Measurements from ENCODE around the gene NUDT8. TPM values are rescaled to one million over a fixed set of nuclear protein-coding genes. Genes with fewer than 3 reads are reported as not detected.

NUDT8 gene
- total RNA-seq, 1 donor from 2014 or later, result 5.8 TPM

- no peaks in the 10 kb centered on the region for H3K36me3 Mint-ChIP-seq (ENCODE audit: unreplicated experiment)
- H3K4me1 Mint-ChIP-seq (ENCODE audit: low read depth, unreplicated experiment), result peaks cover under 1% of the 10 kb centered on the region
- H3K27me3 Mint-ChIP-seq (ENCODE audit: unreplicated experiment), result peaks cover 6% of the 10 kb centered on the region
- H3K9me3 Mint-ChIP-seq (ENCODE audit: unreplicated experiment), result no peaks in the 10 kb centered on the region
- TF ChIP-seq, protein P1, sequence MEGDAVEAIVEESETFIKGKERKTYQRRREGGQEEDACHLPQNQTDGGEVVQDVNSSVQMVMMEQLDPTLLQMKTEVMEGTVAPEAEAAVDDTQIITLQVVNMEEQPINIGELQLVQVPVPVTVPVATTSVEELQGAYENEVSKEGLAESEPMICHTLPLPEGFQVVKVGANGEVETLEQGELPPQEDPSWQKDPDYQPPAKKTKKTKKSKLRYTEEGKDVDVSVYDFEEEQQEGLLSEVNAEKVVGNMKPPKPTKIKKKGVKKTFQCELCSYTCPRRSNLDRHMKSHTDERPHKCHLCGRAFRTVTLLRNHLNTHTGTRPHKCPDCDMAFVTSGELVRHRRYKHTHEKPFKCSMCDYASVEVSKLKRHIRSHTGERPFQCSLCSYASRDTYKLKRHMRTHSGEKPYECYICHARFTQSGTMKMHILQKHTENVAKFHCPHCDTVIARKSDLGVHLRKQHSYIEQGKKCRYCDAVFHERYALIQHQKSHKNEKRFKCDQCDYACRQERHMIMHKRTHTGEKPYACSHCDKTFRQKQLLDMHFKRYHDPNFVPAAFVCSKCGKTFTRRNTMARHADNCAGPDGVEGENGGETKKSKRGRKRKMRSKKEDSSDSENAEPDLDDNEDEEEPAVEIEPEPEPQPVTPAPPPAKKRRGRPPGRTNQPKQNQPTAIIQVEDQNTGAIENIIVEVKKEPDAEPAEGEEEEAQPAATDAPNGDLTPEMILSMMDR (IDR thresholded peaks at IDR 0.05; ENCODE audit: partially characterized antibody, unreplicated experiment), result no peak
- no peak overlapping the region for H3K4me3 Mint-ChIP-seq (ENCODE audit: unreplicated experiment)
- H3K27ac Mint-ChIP-seq (ENCODE audit: unreplicated experiment), result no peak overlapping the region
- DNase-seq, result no peak
These were observed 22.4 kb upstream of the NUDT8 start for GRCh38 chr11:67651976-67652781.

GRCh38 chr11:67649634-67650510, 20.1 kb upstream of the NUDT8 start:
- Mint-ChIP-seq H3K4me3 (ENCODE audit: unreplicated experiment) (no peak overlapping the region), H3K27ac (ENCODE audit: unreplicated experiment) (no peak overlapping the region), H3K4me1 (ENCODE audit: low read depth, unreplicated experiment) (peaks cover 3% of the 10 kb centered on the region), H3K36me3 (ENCODE audit: unreplicated experiment) (no peaks in the 10 kb centered on the region), H3K9me3 (ENCODE audit: unreplicated experiment) (no peaks in the 10 kb centered on the region), H3K27me3 (ENCODE audit: unreplicated experiment) (peaks cover 8% of the 10 kb centered on the region)
- TF ChIP-seq, protein P1 (IDR thresholded peaks at IDR 0.05; ENCODE audit: partially characterized antibody, unreplicated experiment), result no peak
- DNase-seq, result no peak

- Mint-ChIP-seq H3K4me3 (ENCODE audit: unreplicated experiment) (no peak overlapping the region), H3K4me1 (ENCODE audit: low read depth, unreplicated experiment) (peaks cover 3% of the 10 kb centered on the region), H3K9me3 (ENCODE audit: unreplicated experiment) (no peaks in the 10 kb centered on the region), H3K27me3 (ENCODE audit: unreplicated experiment) (peaks cover 8% of the 10 kb centered on the region), H3K27ac (ENCODE audit: unreplicated experiment) (no peak overlapping the region), H3K36me3 (ENCODE audit: unreplicated experiment) (no peaks in the 10 kb centered on the region)
- TF ChIP-seq, protein P1 (IDR thresholded peaks at IDR 0.05; ENCODE audit: partially characterized antibody, unreplicated experiment), result no peak
- no peak for DNase-seq
These were observed 19.3 kb upstream of the NUDT8 start for GRCh38 chr11:67648796-67649613.

DNA sequence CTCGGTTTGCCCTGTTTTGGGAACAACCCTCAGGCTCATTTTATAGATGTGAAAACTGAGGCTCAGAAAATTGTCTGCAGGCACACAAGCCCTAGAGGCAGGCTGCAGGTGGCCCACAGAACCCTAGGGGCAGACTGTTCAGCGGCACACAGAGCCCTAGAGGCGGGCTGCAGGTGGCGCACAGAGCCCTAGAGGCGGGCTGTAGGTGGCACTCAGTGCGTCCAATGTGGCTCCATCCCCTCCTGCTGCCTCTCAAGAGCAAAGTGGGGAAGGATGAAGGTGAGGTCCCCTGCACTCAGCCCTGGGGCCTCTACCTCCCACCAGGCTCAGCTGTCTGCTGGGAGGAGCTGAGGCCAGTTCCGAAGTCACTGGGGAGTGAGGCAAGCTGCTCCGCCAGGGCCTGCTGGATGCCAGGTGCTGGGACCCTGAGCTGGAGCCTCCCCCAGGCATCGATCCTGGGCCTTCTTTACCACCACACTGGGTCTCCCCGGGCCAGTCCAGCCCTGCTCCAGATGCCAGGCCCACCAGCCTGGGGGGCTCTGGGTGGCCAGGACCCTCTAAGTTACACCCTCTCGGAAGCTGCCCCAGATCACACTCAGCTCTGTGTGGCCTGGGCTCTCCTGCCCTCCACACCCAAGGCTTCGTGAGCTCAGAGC, 18.5 kb upstream of the NUDT8 start:
- TF ChIP-seq, protein P1 (IDR thresholded peaks at IDR 0.05; ENCODE audit: partially characterized antibody, unreplicated experiment), result peak; percentile 12
- H3K27ac Mint-ChIP-seq (ENCODE audit: unreplicated experiment), result no peak overlapping the region
- H3K36me3 Mint-ChIP-seq (ENCODE audit: unreplicated experiment), result no peaks in the 10 kb centered on the region
- H3K27me3 Mint-ChIP-seq (ENCODE audit: unreplicated experiment), result peaks cover 8% of the 10 kb centered on the region
- peaks cover under 1% of the 10 kb centered on the region for H3K9me3 Mint-ChIP-seq (ENCODE audit: unreplicated experiment)
- no peak overlapping the region for H3K4me3 Mint-ChIP-seq (ENCODE audit: unreplicated experiment)
- peaks cover 3% of the 10 kb centered on the region for H3K4me1 Mint-ChIP-seq (ENCODE audit: low read depth, unreplicated experiment)
- no peak for DNase-seq
